Activated CD4-positive, CD25-positive, alpha-beta regulatory T cell (primary cell): ENCODE results near the gene SMG7.

Experiments
- DNase-seq, 4 experiments: peaks; one replicate each; lab custom pipeline; 2025; lab: John Stamatoyannopoulos, UW

Gene SMG7

GRCh38 chr1:183512450-183512849, 40.2 kb downstream of the SMG7 start:
- no peak for DNase-seq

- DNase-seq, result no peak
Observed at GRCh38 chr1:183514235-183514634, 41.9 kb downstream of the SMG7 start.

GRCh38 chr1:183515002-183515689, 42.8 kb downstream of the SMG7 start:
- no peak for DNase-seq

- DNase-seq, result no peak
Observed at GRCh38 chr1:183516725-183517124, 44.4 kb downstream of the SMG7 start.

GRCh38 chr1:183517401-183517800, 45.1 kb downstream of the SMG7 start:
- no peak for DNase-seq

- no peak for DNase-seq
Observed at GRCh38 chr1:183520379-183520778, 48.1 kb downstream of the SMG7 start.

- no peak for DNase-seq
Observed at GRCh38 chr1:183522104-183522503, 49.8 kb downstream of the SMG7 start.

GRCh38 chr1:183528577-183528976, 56.3 kb downstream of the SMG7 start:
- no peak for DNase-seq

- DNase-seq, result no peak
Observed at GRCh38 chr1:183533617-183534174, 61.4 kb downstream of the SMG7 start.

- DNase-seq, result no peak
Observed at GRCh38 chr1:183537405-183537804, 65.1 kb downstream of the SMG7 start.

GRCh38 chr1:183543619-183544204, 71.4 kb downstream of the SMG7 start:
- no peak for DNase-seq

- no peak for DNase-seq
Observed at GRCh38 chr1:183544598-183545297, 72.4 kb downstream of the SMG7 start.

- DNase-seq, result no peak
Observed at GRCh38 chr1:183546427-183546826, 74.1 kb downstream of the SMG7 start.

GRCh38 chr1:183548116-183548515, 75.8 kb downstream of the SMG7 start:
- no peak for DNase-seq

- DNase-seq, result no peak
Observed at GRCh38 chr1:183550915-183551314, 78.6 kb downstream of the SMG7 start.

- no peak for DNase-seq
Observed at GRCh38 chr1:183551924-183552323, 79.6 kb downstream of the SMG7 start.

- no peak for DNase-seq
Observed at GRCh38 chr1:183552441-183552840, 80.1 kb downstream of the SMG7 start.

GRCh38 chr1:183552891-183553290, 80.6 kb downstream of the SMG7 start:
- DNase-seq, result no peak

GRCh38 chr1:183553331-183553730, 81.0 kb downstream of the SMG7 start:
- DNase-seq, result no peak

- DNase-seq, result no peak
Observed at GRCh38 chr1:183553764-183554163, 81.5 kb downstream of the SMG7 start.

GRCh38 chr1:183554577-183554976, 82.3 kb downstream of the SMG7 start:
- DNase-seq, result no peak

- no peak for DNase-seq
Observed at GRCh38 chr1:183559061-183559460, 86.8 kb downstream of the SMG7 start.

GRCh38 chr1:183562701-183563100, 90.4 kb downstream of the SMG7 start:
- DNase-seq, result no peak
